ENCODE data around the gene CLSTN1. TPM values are rescaled to one million over a fixed set of nuclear protein-coding genes. Genes with fewer than 3 reads are reported as not detected.

Gene CLSTN1
- total and polyA plus RNA-seq, 10 of the 15 experiments (the other 5 are each of a cell fraction or from before 2014, with no cell fraction given), result 2.7 to 64.4 (median 23.2) TPM

DNA sequence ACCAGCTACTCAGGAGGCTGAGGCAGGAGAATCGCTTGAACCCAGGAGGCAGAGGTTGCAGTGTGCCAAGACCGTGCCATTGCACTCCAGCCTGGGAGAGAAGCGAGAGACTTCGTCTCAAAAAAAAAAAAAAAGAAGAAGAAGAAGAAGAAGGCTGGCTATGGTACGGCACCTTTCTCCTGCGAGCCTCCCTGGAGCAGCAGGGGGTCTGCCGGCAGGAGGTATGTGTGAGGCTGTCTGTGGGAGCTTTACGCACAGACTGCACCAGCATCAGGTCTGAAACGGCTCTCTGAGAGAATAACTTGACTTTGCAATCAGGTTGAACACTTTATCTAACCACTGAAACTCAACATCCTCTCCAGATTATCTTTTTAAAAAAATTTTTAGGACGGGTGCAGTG lies 44.9 kb downstream of the CLSTN1 start:
- Histone ChIP-seq H3K9ac (ENCODE audit: control insufficient read depth, insufficient read depth, low read length) (no peak overlapping the region), H2AFZ (ENCODE audit: control insufficient read depth, low read depth, low read length) (no peak overlapping the region), H3K27me3 (replicated peaks in 1 of 2; ENCODE audit: control insufficient read depth in 2 of 2, insufficient read depth in 2 of 2, low read length in 1 of 2) (no peaks in the 10 kb centered on the region), H3K4me2 (ENCODE audit: control insufficient read depth, insufficient read depth) (no peak overlapping the region), H4K20me1 (ENCODE audit: control insufficient read depth, insufficient read depth) (no peaks in the 10 kb centered on the region), H3K9me3 (replicated peaks; ENCODE audit: control insufficient read depth, insufficient read depth, low read length) (no peaks in the 10 kb centered on the region), H3K4me1 (ENCODE audit: control insufficient read depth, insufficient read depth, low read length) (peaks cover 14% of the 10 kb centered on the region), H3K27ac (ENCODE audit: control insufficient read depth, insufficient read depth) (no peak overlapping the region), H3K79me2 (ENCODE audit: control insufficient read depth, insufficient read depth, low read length) (peaks cover 15% of the 10 kb centered on the region), H3K4me3 (no peak overlapping the region), H3K36me3 (ENCODE audit: control insufficient read depth in 2 of 2, insufficient read depth in 2 of 2, low read length in 1 of 2) (no peaks in the 10 kb centered on the region; a peak in 1 of 4 replicates)
- RAD21 ChIA-PET (ENCODE audit: unreplicated experiment), result no interaction called here
- POLR2A ChIA-PET, result no interaction called here
- CTCF ChIA-PET, result interaction anchor here (1.1 to 11.8 kb wide), 3 partner anchors 12 to 152 kb away, joined by 3 to 562 read pairs (median 4); no protein-coding TSS in a partner anchor
- no TSS peak for BruUV-seq (replicated peaks)
- intact Hi-C loops (cut with micrococcal nuclease; ENCODE audit: unreplicated experiment), result no loop called here
- 91% methylated on average over 8 of the region's 10 CpGs for WGBS (ENCODE audit: insufficient coverage, insufficient replicate concordance, low lambda C conversion rate, missing lambda C conversion rate)
- no peak for FAIRE-seq
- no peak for ATAC-seq
- DNase-seq (ENCODE audit: low read depth, low spot score), result no peak
- TF ChIP-seq ZNF274 (IDR thresholded peaks at IDR 0.05; ENCODE audit: insufficient read depth, insufficient read length) (no peak), CHD4 (IDR thresholded peaks at IDR 0.05) (no peak), MYC (IDR thresholded peaks at IDR 0.05; ENCODE audit: insufficient read depth, insufficient read length, insufficient replicate concordance, low read length, severe bottlenecking) (no peak), KDM1A (IDR thresholded peaks at IDR 0.05; ENCODE audit: borderline replicate concordance) (no peak)
- TF ChIP-seq, protein P1, sequence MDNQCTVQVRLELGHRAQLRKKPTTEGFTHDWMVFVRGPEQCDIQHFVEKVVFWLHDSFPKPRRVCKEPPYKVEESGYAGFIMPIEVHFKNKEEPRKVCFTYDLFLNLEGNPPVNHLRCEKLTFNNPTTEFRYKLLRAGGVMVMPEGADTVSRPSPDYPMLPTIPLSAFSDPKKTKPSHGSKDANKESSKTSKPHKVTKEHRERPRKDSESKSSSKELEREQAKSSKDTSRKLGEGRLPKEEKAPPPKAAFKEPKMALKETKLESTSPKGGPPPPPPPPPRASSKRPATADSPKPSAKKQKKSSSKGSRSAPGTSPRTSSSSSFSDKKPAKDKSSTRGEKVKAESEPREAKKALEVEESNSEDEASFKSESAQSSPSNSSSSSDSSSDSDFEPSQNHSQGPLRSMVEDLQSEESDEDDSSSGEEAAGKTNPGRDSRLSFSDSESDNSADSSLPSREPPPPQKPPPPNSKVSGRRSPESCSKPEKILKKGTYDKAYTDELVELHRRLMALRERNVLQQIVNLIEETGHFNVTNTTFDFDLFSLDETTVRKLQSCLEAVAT (IDR thresholded peaks at IDR 0.05), result no peak
- TF ChIP-seq, protein P2, sequence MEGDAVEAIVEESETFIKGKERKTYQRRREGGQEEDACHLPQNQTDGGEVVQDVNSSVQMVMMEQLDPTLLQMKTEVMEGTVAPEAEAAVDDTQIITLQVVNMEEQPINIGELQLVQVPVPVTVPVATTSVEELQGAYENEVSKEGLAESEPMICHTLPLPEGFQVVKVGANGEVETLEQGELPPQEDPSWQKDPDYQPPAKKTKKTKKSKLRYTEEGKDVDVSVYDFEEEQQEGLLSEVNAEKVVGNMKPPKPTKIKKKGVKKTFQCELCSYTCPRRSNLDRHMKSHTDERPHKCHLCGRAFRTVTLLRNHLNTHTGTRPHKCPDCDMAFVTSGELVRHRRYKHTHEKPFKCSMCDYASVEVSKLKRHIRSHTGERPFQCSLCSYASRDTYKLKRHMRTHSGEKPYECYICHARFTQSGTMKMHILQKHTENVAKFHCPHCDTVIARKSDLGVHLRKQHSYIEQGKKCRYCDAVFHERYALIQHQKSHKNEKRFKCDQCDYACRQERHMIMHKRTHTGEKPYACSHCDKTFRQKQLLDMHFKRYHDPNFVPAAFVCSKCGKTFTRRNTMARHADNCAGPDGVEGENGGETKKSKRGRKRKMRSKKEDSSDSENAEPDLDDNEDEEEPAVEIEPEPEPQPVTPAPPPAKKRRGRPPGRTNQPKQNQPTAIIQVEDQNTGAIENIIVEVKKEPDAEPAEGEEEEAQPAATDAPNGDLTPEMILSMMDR (IDR thresholded peaks at IDR 0.05 in 2 of 3, conservative IDR thresholded peaks at IDR 0.05 in 1 of 3; ENCODE audit: control insufficient read depth in 2 of 3, extremely low read depth in 1 of 3, insufficient read depth in 1 of 3, low read depth in 3 of 3, low read length in 3 of 3), result no peak
- SMC1A ChIA-PET (ENCODE audit: uncharacterized antibody, unreplicated experiment), result interaction anchor here (12.4 kb wide), 1 partner anchor 88 kb away, joined by 428 read pairs; no protein-coding TSS in a partner anchor
- in situ Hi-C loops (cut with MboI), result no loop called here
